Neuron (in vitro differentiated cells): Measurements from ENCODE around the gene DEGS2.
"Not testable (repeated sequence)": the region's sequence is repeated elsewhere in the genome, so short reads cannot be mapped to it uniquely, and the experiment has no call there.

Source experiments
- H2AFZ ChIP-seq: one replicate; pipeline ENCODE4 v1.6.1; 2013; ENCODE audit warnings: low read depth, mild to moderate bottlenecking, inconsistent platforms, low read length, moderate library complexity
- H3K27me3 ChIP-seq: one replicate; pipeline ENCODE4 v1.6.1; 2013; ENCODE audit warnings: low read length; ENCODE audit not compliant: insufficient read depth
- H3K36me3 ChIP-seq: one replicate; pipeline ENCODE4 v1.6.1; 2013; ENCODE audit warnings: low read length; ENCODE audit not compliant: insufficient read depth
- H3K4me1 ChIP-seq: one replicate; pipeline ENCODE4 v1.6.1; 2013; ENCODE audit warnings: low read length; ENCODE audit not compliant: insufficient read depth
- H3K4me3 ChIP-seq: 2 replicates; pipeline ENCODE4 v1.5.1; 2013; ENCODE audit warnings: mild to moderate bottlenecking, low read length, moderate library complexity
- H3K9me3 ChIP-seq: one replicate; pipeline ENCODE4 v1.6.1; 2013; ENCODE audit warnings: low read length

Gene DEGS2

DNA sequence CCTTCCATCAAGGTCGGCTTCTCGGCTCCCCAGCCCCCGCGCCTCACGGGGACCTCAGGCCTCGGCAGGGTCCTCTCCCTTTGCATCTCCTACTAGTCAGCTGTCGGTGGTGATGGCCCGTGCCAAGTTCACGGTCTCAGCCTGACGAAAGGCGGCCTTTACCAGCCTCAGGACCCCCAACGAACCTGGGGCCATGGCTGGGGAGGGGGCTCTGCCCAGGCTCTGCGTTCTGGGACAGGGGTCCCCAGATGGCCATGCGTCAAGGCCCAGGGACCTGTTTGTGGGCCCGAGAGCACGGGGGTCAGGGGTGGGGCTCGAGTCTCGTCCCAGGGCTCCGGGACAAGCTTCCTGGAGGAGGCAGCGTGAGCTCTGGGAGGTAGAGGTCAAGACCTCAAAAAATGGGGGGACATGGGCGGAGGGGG lies 32.8 kb upstream of the DEGS2 start:
- Histone ChIP-seq H2AFZ (peak overlapping the region; percentile 48), H3K27me3 (no peaks in the 10 kb centered on the region), H3K36me3 (no peaks in the 10 kb centered on the region), H3K4me3 (peak overlapping the region; percentile 43), H3K9me3 (no peaks in the 10 kb centered on the region), H3K4me1 (peaks cover 9% of the 10 kb centered on the region)

DNA sequence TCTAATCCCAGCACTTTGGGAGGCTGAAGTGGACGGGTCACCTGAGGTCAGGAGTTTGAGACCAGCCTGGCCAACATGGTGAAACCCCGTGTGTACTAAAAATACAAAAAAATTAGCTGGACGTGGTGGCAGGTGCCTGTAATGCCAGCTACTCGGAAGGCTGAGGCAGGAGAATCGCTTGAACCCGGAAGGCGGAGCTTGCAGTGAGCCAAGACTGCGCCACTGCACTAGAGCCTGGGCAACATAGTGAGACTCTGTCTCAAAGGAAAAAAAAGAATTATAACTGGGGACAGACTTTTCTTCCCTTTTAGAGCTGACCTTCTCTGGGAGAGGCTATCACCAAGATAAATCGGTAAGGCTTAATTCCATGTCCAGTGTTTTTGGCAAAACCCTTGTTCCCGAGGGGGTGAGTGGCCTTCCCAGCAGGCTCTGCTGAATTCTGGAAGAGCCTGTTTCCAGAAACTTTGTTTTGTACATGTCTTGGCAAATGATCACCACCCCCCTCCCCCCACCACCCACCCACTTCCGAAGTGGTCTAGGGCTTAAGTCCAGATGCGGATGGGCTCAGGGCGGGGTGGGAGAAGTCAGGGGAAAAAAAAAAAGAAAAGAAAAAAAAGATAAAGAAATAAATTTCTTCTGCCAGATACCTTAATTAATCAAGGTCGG lies 32.3 kb upstream of the DEGS2 start:
- Histone ChIP-seq H3K4me1 (peaks cover 9% of the 10 kb centered on the region), H3K4me3 (no peak overlapping the region), H3K36me3 (no peaks in the 10 kb centered on the region)

DNA sequence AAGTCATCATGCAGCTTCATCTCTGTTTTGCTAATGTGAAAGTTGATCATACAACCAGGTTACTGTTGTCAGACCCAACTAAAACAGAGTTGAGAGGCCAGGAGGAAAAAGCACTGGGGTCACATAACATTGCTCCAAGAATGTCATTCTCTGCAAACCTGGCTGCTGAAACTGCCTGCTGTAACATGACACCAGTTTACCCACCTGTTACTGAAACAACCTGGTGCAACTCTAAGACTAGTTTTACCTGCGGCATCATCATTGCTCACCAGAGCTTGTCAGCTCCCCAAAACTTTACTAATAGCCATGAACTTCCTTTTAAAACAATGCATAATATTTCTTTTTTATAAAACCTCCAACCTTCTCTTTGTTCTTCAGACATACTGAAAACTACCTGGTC lies 30.7 kb upstream of the DEGS2 start:
- H3K4me3 ChIP-seq: no peak overlapping the region
- H2AFZ ChIP-seq: no peak overlapping the region
- H3K9me3 ChIP-seq: no peaks in the 10 kb centered on the region
- H3K36me3 ChIP-seq: no peaks in the 10 kb centered on the region
- H3K4me1 ChIP-seq: peaks cover 9% of the 10 kb centered on the region
- no peaks in the 10 kb centered on the region for H3K27me3 ChIP-seq

More for the DNA sequence above, 32.3 kb upstream of the DEGS2 start:
- no peaks in the 10 kb centered on the region for H3K27me3 ChIP-seq
- H3K9me3 ChIP-seq: no peaks in the 10 kb centered on the region
- H2AFZ ChIP-seq: peak overlapping the region; percentile 48

DNA sequence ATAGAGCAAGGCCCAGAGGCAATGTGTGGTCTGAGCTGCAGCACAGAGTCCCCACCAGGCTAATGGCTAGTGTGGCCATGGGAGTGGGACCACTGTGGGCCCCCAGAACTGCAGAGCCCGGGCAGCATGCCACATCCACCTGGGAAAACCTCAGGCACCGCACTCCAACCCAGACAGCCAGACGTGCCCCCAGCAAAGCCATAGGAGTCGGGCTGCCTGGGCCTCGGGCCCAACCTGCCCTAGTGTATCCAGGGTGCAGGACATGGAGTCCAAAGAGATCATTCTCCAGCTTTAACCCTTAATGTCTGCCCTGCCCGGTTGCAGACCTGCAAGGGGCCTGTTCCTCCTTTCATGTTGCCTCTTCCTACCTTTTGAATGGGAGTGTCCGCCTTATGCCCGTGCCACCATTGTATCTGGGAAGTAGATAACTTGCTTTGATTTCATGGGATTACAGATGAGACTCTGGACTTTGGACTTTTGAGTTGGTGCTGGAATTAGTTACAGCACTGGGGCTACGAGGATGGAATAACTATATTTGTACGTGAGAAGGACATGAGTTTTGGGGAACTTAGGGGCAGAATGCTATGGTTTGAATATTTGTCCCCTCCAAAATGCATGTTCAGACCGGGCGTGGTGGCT lies 29.1 kb upstream of the DEGS2 start:
- Histone ChIP-seq H3K27me3 (no peaks in the 10 kb centered on the region), H3K9me3 (no peaks in the 10 kb centered on the region), H3K4me3 (no peak overlapping the region), H2AFZ (no peak overlapping the region), H3K36me3 (no peaks in the 10 kb centered on the region), H3K4me1 (peaks cover 8% of the 10 kb centered on the region)

DNA sequence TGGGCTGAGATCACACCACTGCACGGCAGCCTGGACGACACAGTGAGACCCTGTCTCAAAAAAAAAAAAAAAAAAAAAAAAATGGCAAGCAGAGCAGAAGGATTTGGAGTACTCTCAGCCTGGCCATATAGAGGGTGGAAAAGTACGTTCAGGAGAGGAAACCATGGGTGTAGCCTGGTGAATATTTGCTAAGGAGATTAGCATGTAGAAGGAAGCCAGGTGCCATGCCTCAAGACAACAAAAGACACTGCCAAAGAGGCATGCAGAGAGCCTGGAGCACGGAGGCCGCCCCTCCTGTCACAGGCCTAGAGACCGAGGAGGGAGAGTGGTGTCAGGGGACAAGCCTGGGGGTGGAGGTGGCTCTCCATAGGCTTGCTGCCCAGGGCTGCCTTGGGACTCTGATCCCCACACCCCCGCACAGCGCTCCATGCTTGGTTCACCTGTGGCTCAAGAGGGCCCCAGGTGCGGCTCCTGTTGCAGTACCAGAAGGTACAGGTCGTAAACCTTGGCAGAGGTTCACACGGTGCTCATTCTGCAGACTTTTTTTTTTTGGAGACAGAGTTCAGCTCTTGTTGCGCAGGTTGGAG lies 27.9 kb upstream of the DEGS2 start:
- no peak overlapping the region for H2AFZ ChIP-seq
- H3K27me3 ChIP-seq: no peaks in the 10 kb centered on the region
- H3K36me3 ChIP-seq: no peaks in the 10 kb centered on the region
- H3K4me3 ChIP-seq: no peak overlapping the region
- H3K4me1 ChIP-seq: peaks cover 3% of the 10 kb centered on the region
- H3K9me3 ChIP-seq: no peaks in the 10 kb centered on the region

DNA sequence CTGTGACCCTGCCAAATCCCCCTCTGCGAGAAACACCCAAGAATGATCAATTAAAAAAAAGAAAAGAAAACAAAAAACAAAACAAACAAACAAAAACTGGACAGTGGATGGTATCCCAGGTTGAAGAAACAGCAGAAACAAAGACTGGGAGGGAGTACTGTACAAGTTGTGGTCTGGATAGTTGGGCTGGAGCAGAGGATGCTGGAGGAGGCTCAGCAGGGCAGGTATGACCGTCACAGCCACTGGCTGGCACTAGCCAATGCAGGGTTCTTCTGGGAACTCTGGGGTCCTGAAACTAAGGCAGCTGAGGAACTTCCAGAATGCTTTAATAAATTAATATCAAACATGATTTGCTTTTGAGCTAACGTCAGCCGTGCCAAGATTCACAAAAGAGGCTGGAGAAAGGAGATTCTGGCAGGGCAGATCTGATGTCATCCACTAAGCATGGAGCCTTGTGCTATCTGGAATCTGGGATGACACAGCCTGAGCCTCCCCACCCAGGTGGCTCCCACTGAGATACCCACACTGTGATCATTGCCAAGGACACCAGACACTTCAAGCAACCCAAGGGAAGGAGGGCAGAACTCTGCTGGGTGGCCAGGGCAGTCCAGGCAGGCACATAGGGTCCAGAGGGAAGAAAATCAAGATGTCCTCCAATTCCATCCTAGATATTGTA lies 22.6 kb upstream of the DEGS2 start:
- H2AFZ ChIP-seq, H3K4me3 ChIP-seq, H3K27me3 ChIP-seq, H3K9me3 ChIP-seq, H3K36me3 ChIP-seq, H3K4me1 ChIP-seq: not testable (repeated sequence)

DNA sequence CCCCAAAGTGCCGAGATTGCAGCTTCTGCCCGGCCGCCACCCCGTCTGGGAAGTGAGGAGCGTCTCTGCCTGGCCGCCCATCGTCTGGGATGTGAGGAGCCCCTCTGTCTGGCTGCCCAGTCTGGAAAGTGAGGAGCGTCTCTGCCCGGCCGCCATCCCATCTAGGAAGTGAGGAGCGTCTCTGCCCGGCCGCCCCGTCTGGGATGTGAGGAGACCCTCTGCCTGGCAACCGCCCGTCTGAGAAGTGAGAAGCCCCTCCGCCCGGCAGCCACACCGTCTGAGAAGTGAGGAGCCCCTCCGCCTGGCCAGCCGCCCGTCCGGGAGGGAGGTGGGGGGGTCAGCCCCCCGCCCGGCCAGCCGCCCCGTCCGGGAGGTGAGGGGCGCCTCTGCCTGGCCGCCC lies 21.2 kb upstream of the DEGS2 start:
- H3K4me3 ChIP-seq, H3K27me3 ChIP-seq, H3K36me3 ChIP-seq, H3K4me1 ChIP-seq, H2AFZ ChIP-seq, H3K9me3 ChIP-seq: not testable (repeated sequence)

DNA sequence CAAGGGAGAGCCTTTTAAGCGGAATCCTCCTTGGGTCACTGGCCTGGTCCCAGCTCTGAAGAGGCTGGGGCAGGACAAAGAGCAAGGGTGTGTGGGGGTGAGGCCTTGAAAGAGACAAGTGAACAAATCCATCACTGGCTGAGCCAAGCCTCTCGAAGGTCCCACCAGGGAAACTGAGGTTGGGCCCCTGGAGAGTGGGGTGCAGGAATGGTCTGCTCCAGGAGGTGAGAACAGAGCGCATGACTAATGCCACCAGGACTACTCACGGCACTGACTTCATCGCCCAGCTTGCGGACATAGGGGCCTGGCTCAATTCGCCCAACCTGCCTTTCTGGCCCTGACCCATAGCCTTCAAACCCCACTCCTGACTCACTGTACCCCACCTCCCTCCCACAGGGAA lies 19.2 kb upstream of the DEGS2 start:
- no peaks in the 10 kb centered on the region for H3K36me3 ChIP-seq
- H2AFZ ChIP-seq: no peak overlapping the region
- H3K4me3 ChIP-seq: no peak overlapping the region
- H3K9me3 ChIP-seq: no peaks in the 10 kb centered on the region
- H3K4me1 ChIP-seq: no peaks in the 10 kb centered on the region
- no peaks in the 10 kb centered on the region for H3K27me3 ChIP-seq

DNA sequence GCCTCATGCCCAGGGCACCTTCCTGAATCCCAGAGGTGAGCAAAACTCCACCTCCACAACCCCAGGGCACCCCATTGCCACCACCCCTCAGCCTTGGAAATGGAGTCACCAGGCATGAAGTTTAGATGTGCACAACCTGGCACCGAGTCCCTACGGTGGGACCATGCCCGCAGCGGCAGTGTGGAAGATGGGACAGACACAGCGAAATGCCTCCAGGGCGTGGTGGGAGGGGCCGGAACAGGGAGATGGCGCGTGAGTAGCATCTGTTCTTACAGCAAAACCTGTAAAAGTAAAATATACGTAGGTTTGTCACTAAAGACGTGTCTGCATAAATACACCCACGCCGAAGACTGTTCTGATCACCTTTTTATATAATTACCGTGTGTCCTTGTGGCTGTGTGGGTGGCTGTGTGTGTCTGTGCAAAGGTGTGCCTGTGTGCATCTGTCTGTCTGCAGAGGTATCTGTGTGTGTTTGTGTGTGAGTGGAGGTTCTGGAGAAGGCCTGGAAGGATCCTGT lies 17.4 kb upstream of the DEGS2 start:
- Histone ChIP-seq H2AFZ (no peak overlapping the region), H3K36me3 (no peaks in the 10 kb centered on the region), H3K27me3 (peaks cover 3% of the 10 kb centered on the region), H3K4me1 (no peaks in the 10 kb centered on the region), H3K4me3 (no peak overlapping the region), H3K9me3 (no peaks in the 10 kb centered on the region)

DNA sequence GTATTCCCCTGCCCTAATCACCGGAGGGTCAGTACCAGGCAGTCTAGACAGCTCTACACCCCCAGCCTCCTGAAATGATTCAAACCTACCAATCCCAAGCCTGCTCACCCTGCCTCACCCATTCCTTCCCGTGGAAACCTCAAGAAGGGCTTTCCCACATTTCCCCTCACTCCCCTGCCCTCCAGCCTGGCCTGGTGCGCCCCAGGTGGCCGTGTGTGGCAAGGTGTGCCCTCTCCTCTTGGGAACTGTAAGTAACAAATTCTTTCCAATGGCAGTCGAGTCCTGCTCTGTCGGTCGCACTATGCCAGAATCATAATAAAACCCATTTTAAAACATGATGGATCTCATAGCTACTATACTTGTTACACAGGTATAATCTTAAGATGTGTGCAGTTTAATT lies 13.9 kb upstream of the DEGS2 start:
- H3K36me3 ChIP-seq: no peaks in the 10 kb centered on the region
- no peaks in the 10 kb centered on the region for H3K4me1 ChIP-seq
- peaks cover 3% of the 10 kb centered on the region for H3K27me3 ChIP-seq
- no peaks in the 10 kb centered on the region for H3K9me3 ChIP-seq
- H3K4me3 ChIP-seq: no peak overlapping the region
- no peak overlapping the region for H2AFZ ChIP-seq

DNA sequence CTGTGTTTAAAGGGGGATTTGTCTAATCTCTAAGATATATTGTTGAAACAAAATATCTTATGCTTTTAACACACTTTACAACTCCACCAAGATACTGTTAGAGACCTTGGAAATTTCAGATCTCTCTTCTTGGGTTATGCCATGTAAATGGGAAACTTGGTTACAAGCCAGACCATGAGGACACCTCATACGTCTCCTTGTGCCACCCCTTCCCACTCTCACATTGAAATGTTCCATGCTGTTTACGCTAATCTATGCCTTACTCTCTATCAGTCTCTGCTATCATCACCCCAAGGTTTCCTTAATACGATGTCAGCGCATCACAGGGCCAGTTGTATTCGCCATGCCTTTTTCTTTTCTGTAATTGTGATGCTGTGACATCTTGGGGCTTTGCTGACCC lies 13.4 kb upstream of the DEGS2 start:
- Histone ChIP-seq H3K4me3 (no peak overlapping the region), H3K36me3 (no peaks in the 10 kb centered on the region), H3K27me3 (peaks cover 3% of the 10 kb centered on the region), H2AFZ (no peak overlapping the region), H3K9me3 (no peaks in the 10 kb centered on the region), H3K4me1 (no peaks in the 10 kb centered on the region)

DNA sequence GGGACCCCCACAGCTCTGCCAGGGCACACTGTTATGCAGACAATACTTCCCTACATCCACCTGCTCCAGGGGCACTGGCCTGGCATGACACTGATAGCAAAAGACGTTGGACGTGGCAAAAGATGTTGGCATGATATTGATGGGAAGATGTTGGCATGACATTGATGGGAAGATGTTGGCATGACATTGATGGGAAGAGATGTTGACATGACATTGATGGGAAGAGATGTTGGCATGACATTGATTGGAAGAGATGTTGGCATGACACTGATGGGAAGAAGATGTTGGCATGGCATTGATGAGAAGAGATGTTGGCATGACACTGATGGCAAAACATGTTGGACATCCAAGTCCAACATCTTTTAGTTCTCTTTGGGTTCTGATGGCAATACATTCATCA lies 11.4 kb upstream of the DEGS2 start:
- no peaks in the 10 kb centered on the region for H3K9me3 ChIP-seq
- no peaks in the 10 kb centered on the region for H3K4me1 ChIP-seq
- no peak overlapping the region for H2AFZ ChIP-seq
- H3K36me3 ChIP-seq: no peaks in the 10 kb centered on the region
- peaks cover 3% of the 10 kb centered on the region for H3K27me3 ChIP-seq
- H3K4me3 ChIP-seq: no peak overlapping the region

DNA sequence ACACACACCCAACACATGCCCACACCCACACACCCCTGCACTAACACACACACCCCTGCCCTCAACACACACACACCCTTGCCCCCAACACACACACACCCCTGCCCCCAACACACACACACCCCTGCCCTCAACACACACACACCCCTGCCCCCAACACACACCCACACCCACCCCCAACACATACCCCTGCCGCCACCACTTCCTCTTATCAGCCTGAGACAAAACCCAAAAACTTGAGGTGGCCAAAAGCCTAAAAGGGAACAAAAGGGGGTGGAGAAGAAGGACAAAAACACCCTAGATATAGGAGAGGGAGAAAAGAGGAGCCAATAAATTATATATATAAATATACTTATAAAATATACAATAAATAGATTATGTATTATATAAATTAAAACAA lies 9.1 kb upstream of the DEGS2 start:
- H3K4me3 ChIP-seq: no peak overlapping the region
- no peaks in the 10 kb centered on the region for H3K4me1 ChIP-seq
- H3K36me3 ChIP-seq: no peaks in the 10 kb centered on the region
- no peak overlapping the region for H2AFZ ChIP-seq
- no peaks in the 10 kb centered on the region for H3K9me3 ChIP-seq
- H3K27me3 ChIP-seq: peaks cover 3% of the 10 kb centered on the region
